ENCODE measurements around the gene NHEJ1. TPM values are rescaled to one million over a fixed set of nuclear protein-coding genes. Genes with fewer than 3 reads are reported as not detected.
A peak's percentile ranks its signal among the peaks of the same experiment; 100 is the strongest.

NHEJ1 gene
- total RNA-seq, 2 experiments from 2014 or later = 7.2 to 8.5 TPM

DNA sequence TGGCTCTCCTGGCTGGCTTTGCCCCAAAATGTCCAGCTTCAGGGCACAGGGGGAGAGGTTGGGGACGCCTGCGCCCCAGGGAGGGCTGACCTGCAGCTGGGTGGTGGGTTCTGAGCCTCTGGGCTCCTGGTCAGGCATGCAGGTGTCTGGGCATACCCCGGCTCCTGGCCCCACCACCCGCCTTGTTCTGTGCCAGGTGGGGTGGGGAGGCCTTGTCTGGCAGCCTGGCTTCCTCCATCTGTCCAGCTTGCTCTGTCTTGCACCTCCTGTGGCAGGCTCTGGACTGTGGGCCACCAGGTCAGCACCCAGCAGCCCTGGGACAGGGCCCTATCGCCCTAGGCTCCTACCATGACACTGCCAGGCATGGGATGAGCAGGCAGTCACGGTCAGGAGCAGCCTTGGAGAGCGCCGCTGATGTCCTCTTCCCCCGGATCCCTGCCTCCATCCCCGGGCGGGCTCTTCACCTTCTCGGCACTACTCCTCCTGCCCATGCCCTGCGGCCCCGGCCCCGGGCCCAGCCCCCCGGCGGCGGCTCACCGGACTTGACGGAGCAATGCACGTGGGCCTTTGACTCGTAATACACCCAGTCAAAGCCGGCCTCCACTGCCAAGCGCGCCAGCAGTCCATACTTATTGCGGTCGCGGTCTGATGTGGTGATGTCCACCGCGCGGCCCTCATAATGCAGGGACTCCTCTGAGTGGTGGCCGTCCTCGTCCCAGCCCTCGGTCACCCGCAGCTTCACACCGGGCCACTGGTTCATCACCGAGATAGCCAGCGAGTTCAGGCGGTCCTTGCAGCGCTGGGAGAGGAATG lies 103.5 kb downstream of the NHEJ1 start:
- H3K27me3 Mint-ChIP-seq = peaks cover 79% of the 10 kb centered on the region
- no peak overlapping the region for H3K4me3 Mint-ChIP-seq
- CTCF ChIA-PET = interaction anchor here (1.2 kb wide), 1 partner anchor 237 kb away, joined by 3 read pairs; no protein-coding TSS in a partner anchor

GRCh38 chr2:219056176-219056895 lies 104.3 kb downstream of the NHEJ1 start:
- H3K4me1 ChIP-seq (ENCODE audit: insufficient read depth, low read length) = peaks cover 38% of the 10 kb centered on the region
- DNase-seq (no peak), ATAC-seq (ENCODE audit: poor library complexity) (no peak)
- Mint-ChIP-seq H3K9me3 (no peaks in the 10 kb centered on the region), H3K4me1 (ENCODE audit: low read depth) (peaks cover 20% of the 10 kb centered on the region), H3K27me3 (peaks cover 76% of the 10 kb centered on the region), H3K4me3 (peak overlapping the region; percentile 3), H3K27ac (no peak overlapping the region), H3K36me3 (ENCODE audit: low read depth) (no peaks in the 10 kb centered on the region)
- ChIA-PET POLR2A (no interaction called here), CTCF (no interaction called here)
- H3K9me3 ChIP-seq (ENCODE audit: control insufficient read depth in 1 of 2, insufficient read depth in 1 of 2, low read length in 2 of 2) = peaks cover 0 to 42% of the 10 kb centered on the region in 2 experiments
- TF ChIP-seq, protein P1, sequence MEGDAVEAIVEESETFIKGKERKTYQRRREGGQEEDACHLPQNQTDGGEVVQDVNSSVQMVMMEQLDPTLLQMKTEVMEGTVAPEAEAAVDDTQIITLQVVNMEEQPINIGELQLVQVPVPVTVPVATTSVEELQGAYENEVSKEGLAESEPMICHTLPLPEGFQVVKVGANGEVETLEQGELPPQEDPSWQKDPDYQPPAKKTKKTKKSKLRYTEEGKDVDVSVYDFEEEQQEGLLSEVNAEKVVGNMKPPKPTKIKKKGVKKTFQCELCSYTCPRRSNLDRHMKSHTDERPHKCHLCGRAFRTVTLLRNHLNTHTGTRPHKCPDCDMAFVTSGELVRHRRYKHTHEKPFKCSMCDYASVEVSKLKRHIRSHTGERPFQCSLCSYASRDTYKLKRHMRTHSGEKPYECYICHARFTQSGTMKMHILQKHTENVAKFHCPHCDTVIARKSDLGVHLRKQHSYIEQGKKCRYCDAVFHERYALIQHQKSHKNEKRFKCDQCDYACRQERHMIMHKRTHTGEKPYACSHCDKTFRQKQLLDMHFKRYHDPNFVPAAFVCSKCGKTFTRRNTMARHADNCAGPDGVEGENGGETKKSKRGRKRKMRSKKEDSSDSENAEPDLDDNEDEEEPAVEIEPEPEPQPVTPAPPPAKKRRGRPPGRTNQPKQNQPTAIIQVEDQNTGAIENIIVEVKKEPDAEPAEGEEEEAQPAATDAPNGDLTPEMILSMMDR (IDR thresholded peaks at IDR 0.05) = no peak
- peaks cover 46 to 67% of the 10 kb centered on the region in 2 experiments for H3K27me3 ChIP-seq (ENCODE audit: control insufficient read depth in 1 of 2, insufficient read depth in 2 of 2, low read length in 2 of 2)
- H3K4me3 ChIP-seq (ENCODE audit: low read length) = no peak overlapping the region
- H3K36me3 ChIP-seq (ENCODE audit: insufficient read depth, low read length) = no peaks in the 10 kb centered on the region
- intact Hi-C loops (cut with DNase I, micrococcal nuclease) = loop anchor here (5.0 to 10.0 kb wide), 3 partner anchors 156 to 298 kb away; no protein-coding TSS in a partner anchor
- H3K27ac ChIP-seq (ENCODE audit: low read depth in 1 of 2, low read length in 2 of 2) = no peak overlapping the region

More for the DNA sequence above, 103.5 kb downstream of the NHEJ1 start:
- Mint-ChIP-seq H3K27ac (no peak overlapping the region), H3K36me3 (ENCODE audit: low read depth) (no peaks in the 10 kb centered on the region), H3K4me1 (ENCODE audit: low read depth) (peaks cover 20% of the 10 kb centered on the region), H3K9me3 (no peaks in the 10 kb centered on the region)
- ATAC-seq (ENCODE audit: poor library complexity) (no peak), DNase-seq (peak in 1 of 14 experiments; percentile 21)
- intact Hi-C loops (cut with DNase I, micrococcal nuclease) = loop anchor here (5.0 to 10.0 kb wide), 3 partner anchors 155 to 298 kb away; no protein-coding TSS in a partner anchor
- Histone ChIP-seq H3K4me3 (ENCODE audit: low read length) (no peak overlapping the region), H3K9me3 (ENCODE audit: control insufficient read depth in 1 of 2, insufficient read depth in 1 of 2, low read length in 2 of 2) (peaks cover 0 to 42% of the 10 kb centered on the region in 2 experiments), H3K4me1 (ENCODE audit: insufficient read depth, low read length) (peaks cover 38% of the 10 kb centered on the region), H3K36me3 (ENCODE audit: insufficient read depth, low read length) (no peaks in the 10 kb centered on the region), H3K27ac (ENCODE audit: low read depth in 1 of 2, low read length in 2 of 2) (no peak overlapping the region), H3K27me3 (ENCODE audit: control insufficient read depth in 1 of 2, insufficient read depth in 2 of 2, low read length in 2 of 2) (peaks cover 52 to 71% of the 10 kb centered on the region in 2 experiments)
- TF ChIP-seq, protein P1 (IDR thresholded peaks at IDR 0.05) = no peak
- POLR2A ChIA-PET = no interaction called here

GRCh38 chr2:219054956-219055903 lies 105.4 kb downstream of the NHEJ1 start:
- Mint-ChIP-seq H3K36me3 (ENCODE audit: low read depth) (no peaks in the 10 kb centered on the region), H3K4me3 (no peak overlapping the region), H3K4me1 (ENCODE audit: low read depth) (peaks cover 20% of the 10 kb centered on the region), H3K27ac (no peak overlapping the region), H3K9me3 (no peaks in the 10 kb centered on the region), H3K27me3 (peaks cover 84% of the 10 kb centered on the region)
- TF ChIP-seq, protein P1 (IDR thresholded peaks at IDR 0.05) = no peak
- ChIA-PET CTCF (no interaction called here), POLR2A (no interaction called here)
- no peak overlapping the region for H3K4me3 ChIP-seq (ENCODE audit: low read length)
- peaks cover 31% of the 10 kb centered on the region for H3K4me1 ChIP-seq (ENCODE audit: insufficient read depth, low read length)
- DNase-seq (peak in 1 of 14 experiments; percentile 10), ATAC-seq (ENCODE audit: poor library complexity) (no peak)
- no peak overlapping the region for H3K27ac ChIP-seq (ENCODE audit: low read depth in 1 of 2, low read length in 2 of 2)
- peaks cover 44 to 71% of the 10 kb centered on the region in 2 experiments for H3K27me3 ChIP-seq (ENCODE audit: control insufficient read depth in 1 of 2, insufficient read depth in 2 of 2, low read length in 2 of 2)
- H3K9me3 ChIP-seq (ENCODE audit: control insufficient read depth in 1 of 2, insufficient read depth in 1 of 2, low read length in 2 of 2) = peaks cover 0 to 42% of the 10 kb centered on the region in 2 experiments
- intact Hi-C loops (cut with DNase I, micrococcal nuclease) = loop anchor here (5.0 to 10.0 kb wide), 3 partner anchors 157 to 300 kb away; no protein-coding TSS in a partner anchor
- H3K36me3 ChIP-seq (ENCODE audit: insufficient read depth, low read length) = no peaks in the 10 kb centered on the region
